K562 (cell line): ENCODE data around the gene ZNF814. TPM values are rescaled to one million over a fixed set of nuclear protein-coding genes. Genes with fewer than 3 reads are reported as not detected.

Source experiments
- CREM ChIP-seq: IDR thresholded peaks from 2 replicates; pipeline ENCODE4 v1.6.1; 2014; ENCODE audit warnings: antibody characterized with exemption, low read depth
- FOXA1 ChIP-seq: fragments of 450-650 bp; IDR thresholded peaks from 2 replicates; pipeline ENCODE4 v1.6.1; 2016; ENCODE audit warnings: mild to moderate bottlenecking, borderline replicate concordance
- HDAC2 ChIP-seq: fragments of 450-650 bp; IDR thresholded peaks from 2 replicates; pipeline ENCODE4 v1.6.1; 2016; ENCODE audit warnings: mild to moderate bottlenecking
- KLF1 ChIP-seq: fragments of 450-650 bp; IDR thresholded peaks from 2 replicates; pipeline ENCODE4 v1.6.1; 2016; ENCODE audit warnings: missing genetic modification characterization, missing compliant biosample characterization
- NFIX ChIP-seq: fragments of 250-450 bp; sonication (Bioruptor Pico); IDR thresholded peaks from 2 replicates; pipeline ENCODE4 v1.4.0; 2020; ENCODE audit warnings: low read depth, mild to moderate bottlenecking, moderate library complexity
- NFYB ChIP-seq: IDR thresholded peaks from 2 replicates; pipeline ENCODE4 v1.6.1; 2011; ENCODE audit warnings: mild to moderate bottlenecking, moderate library complexity; ENCODE audit not compliant: insufficient read length; ENCODE audit errors: extremely low read depth
- POLR2AphosphoS5 ChIP-seq: IDR thresholded peaks from 2 replicates; pipeline ENCODE4 v1.6.1; 2011; ENCODE audit warnings: mild to moderate bottlenecking, low read depth, low read length, moderate library complexity; ENCODE audit not compliant: control insufficient read depth, insufficient read depth
- RBM25 ChIP-seq: fragments of 200-400 bp; formaldehyde crosslinking; IDR thresholded peaks from 2 replicates; pipeline ENCODE4 v1.6.1; 2018; ENCODE audit warnings: low read length, low read depth, moderate library complexity; ENCODE audit not compliant: severe bottlenecking
- TFAM ChIP-seq: fragments of 250-450 bp; sonication (Bioruptor Pico); conservative IDR thresholded peaks from 2 replicates; pipeline ENCODE4 v1.5.0; 2021; ENCODE audit warnings: mild to moderate bottlenecking, moderate library complexity
- WHSC1 ChIP-seq: IDR thresholded peaks from one replicate; pipeline ENCODE4 v1.6.1; 2012; ENCODE audit warnings: low read length, control low read depth, inconsistent platforms
- ZNF143 ChIP-seq: sonication (generic); formaldehyde crosslinking; IDR thresholded peaks from 2 replicates; pipeline ENCODE4 v1.9.0; 2022; ENCODE audit warnings: mild to moderate bottlenecking, missing genetic modification reagents
- polyA plus RNA-seq, 8 experiments: library from polyadenylated mRNA; depleted of rRNA in 4 of 8; stranded (reverse) in 5 of 8; unstranded in 3 of 8; fragments of >200 nt; fragmentation: Nextera tagmentation in 2 of 8; fragmentation: Illumina TruSeq in 1 of 8; extraction: Ambion mirVana in 2 of 8; extraction: Trizol in 1 of 8; gene quantifications; 2 replicates each; pipeline versions ENCODE4 v1.2.1 to v1.2.3, GENCODE V29; 2011 to 2014; ENCODE audit warnings: inconsistent platforms in 1 of 8, missing spikeins in 1 of 8
- total RNA-seq, 7 experiments: library from RNA; depleted of rRNA in 6 of 7; stranded (reverse); fragments of >200 nt in 6 of 7; fragmentation: Illumina TruSeq in 2 of 7; extraction: Trizol in 2 of 7; gene quantifications; 2 replicates each; pipeline versions ENCODE4 v1.2.1 to v1.2.3, GENCODE V29; 2011 to 2021; ENCODE audit warnings: low replicate concordance in 1 of 7
- TF ChIP-seq, protein P1 (sequence below), 2 experiments: fragments of 450-650 bp; conservative IDR thresholded peaks; 2 replicates each; pipeline ENCODE4 v1.6.1; 2017; ENCODE audit warnings: mild to moderate bottlenecking in 2 of 2, moderate library complexity in 2 of 2
- TF ChIP-seq, protein P2 (sequence below), 2 experiments: IDR thresholded peaks in 1 of 2; conservative IDR thresholded peaks in 1 of 2; 2 replicates each; pipeline ENCODE4 v1.6.1; 2016; ENCODE audit warnings: low read depth in 2 of 2, mild to moderate bottlenecking in 1 of 2, missing compliant biosample characterization in 1 of 2, missing genetic modification characterization in 1 of 2, moderate library complexity in 1 of 2
- TF ChIP-seq, protein P3 (sequence below): sonication (generic); formaldehyde crosslinking; IDR thresholded peaks from 2 replicates; pipeline ENCODE4 v1.8.1; 2022; ENCODE audit warnings: missing genetic modification reagents
- TF ChIP-seq, protein P4 (sequence below): sonication (generic); formaldehyde crosslinking; IDR thresholded peaks from 2 replicates; pipeline ENCODE4 v1.8.0; 2022; ENCODE audit warnings: mild to moderate bottlenecking, missing genetic modification reagents, borderline replicate concordance
- TF ChIP-seq, protein P5 (sequence below): fragments of 450-650 bp; formaldehyde crosslinking; IDR thresholded peaks from 2 replicates; pipeline ENCODE4 v1.4.0; 2022; ENCODE audit warnings: missing genetic modification characterization

Gene ZNF814
- total and polyA plus RNA-seq, 9 of the 15 experiments (the other 6 are each of a cell fraction or from before 2014, with no cell fraction given), result 0.42 to 3.5 (median 1.9) TPM

DNA sequence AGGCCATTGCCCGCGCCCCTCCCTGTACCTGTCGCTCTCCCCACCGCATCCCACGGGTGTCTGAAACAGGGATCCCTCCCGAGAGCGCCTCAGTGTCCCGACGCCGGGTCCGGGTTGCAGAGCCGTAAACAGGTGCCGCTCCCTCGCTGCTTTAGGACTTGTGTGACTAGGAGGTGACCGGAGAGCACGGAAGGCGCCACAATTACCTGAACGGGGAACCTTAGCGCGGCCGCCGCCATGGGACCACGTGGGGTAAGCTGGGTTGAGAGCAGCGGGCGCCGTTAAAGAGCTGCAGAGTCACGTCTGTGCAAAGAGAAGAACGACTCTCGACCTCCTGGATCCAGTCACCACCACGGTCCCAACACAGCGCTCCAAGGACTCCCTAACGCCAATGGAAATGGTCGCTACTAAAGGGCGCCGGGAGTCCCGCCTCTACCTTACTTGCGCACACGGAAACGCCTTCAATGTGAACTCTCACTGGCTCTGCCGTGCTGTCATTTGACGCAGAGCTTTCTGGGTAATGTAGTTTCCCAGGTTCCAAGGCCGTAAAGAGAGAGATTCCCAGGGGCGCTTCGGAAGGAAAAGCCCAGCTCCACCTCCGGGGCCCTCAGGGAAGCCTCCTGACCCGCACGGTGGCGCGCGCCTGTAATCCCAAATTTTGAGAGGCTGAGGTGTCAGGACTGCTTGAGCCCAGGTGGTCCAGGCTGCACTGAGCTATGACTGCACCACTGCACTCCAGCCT is 74.2 kb downstream of the ZNF814 start, which contains the start of gene ZNF552 (continued):
- TF ChIP-seq, protein P1, sequence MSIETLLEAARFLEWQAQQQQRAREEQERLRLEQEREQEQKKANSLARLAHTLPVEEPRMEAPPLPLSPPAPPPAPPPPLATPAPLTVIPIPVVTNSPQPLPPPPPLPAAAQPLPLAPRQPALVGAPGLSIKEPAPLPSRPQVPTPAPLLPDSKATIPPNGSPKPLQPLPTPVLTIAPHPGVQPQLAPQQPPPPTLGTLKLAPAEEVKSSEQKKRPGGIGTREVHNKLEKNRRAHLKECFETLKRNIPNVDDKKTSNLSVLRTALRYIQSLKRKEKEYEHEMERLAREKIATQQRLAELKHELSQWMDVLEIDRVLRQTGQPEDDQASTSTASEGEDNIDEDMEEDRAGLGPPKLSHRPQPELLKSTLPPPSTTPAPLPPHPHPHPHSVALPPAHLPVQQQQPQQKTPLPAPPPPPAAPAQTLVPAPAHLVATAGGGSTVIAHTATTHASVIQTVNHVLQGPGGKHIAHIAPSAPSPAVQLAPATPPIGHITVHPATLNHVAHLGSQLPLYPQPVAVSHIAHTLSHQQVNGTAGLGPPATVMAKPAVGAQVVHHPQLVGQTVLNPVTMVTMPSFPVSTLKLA (conservative IDR thresholded peaks at IDR 0.05), result peak; percentile 68 to 83
- TF ChIP-seq TFAM (CRISPR knock-in tag), result no peak
- peak; percentile 75; the same call in 1 of the 2 replicates for TF ChIP-seq POLR2AphosphoS5
- no peak for TF ChIP-seq NFIX (CRISPR knock-in tag)
- no peak for TF ChIP-seq WHSC1
- peak; percentile 47 for TF ChIP-seq RBM25
- TF ChIP-seq ZNF143 (CRISPR knock-in tag), result peak; percentile 92
- no peak for TF ChIP-seq KLF1 (tag)
- TF ChIP-seq, protein P2, sequence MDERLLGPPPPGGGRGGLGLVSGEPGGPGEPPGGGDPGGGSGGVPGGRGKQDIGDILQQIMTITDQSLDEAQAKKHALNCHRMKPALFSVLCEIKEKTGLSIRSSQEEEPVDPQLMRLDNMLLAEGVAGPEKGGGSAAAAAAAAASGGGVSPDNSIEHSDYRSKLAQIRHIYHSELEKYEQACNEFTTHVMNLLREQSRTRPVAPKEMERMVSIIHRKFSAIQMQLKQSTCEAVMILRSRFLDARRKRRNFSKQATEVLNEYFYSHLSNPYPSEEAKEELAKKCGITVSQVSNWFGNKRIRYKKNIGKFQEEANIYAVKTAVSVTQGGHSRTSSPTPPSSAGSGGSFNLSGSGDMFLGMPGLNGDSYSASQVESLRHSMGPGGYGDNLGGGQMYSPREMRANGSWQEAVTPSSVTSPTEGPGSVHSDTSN (CRISPR knock-in tag; IDR thresholded peaks at IDR 0.05; ENCODE audit: low read depth), result peak; percentile 38; the same call in 1 of the 2 replicates
- TF ChIP-seq, protein P2 (tag; conservative IDR thresholded peaks at IDR 0.05; ENCODE audit: low read depth), result peak; percentile 99
- no peak for TF ChIP-seq FOXA1
- TF ChIP-seq, protein P3, sequence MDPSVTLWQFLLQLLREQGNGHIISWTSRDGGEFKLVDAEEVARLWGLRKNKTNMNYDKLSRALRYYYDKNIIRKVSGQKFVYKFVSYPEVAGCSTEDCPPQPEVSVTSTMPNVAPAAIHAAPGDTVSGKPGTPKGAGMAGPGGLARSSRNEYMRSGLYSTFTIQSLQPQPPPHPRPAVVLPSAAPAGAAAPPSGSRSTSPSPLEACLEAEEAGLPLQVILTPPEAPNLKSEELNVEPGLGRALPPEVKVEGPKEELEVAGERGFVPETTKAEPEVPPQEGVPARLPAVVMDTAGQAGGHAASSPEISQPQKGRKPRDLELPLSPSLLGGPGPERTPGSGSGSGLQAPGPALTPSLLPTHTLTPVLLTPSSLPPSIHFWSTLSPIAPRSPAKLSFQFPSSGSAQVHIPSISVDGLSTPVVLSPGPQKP (CRISPR knock-in tag), result no peak
- peak; percentile 90 for TF ChIP-seq CREM
- TF ChIP-seq NFYB, result peak; percentile 56
- TF ChIP-seq, protein P4, sequence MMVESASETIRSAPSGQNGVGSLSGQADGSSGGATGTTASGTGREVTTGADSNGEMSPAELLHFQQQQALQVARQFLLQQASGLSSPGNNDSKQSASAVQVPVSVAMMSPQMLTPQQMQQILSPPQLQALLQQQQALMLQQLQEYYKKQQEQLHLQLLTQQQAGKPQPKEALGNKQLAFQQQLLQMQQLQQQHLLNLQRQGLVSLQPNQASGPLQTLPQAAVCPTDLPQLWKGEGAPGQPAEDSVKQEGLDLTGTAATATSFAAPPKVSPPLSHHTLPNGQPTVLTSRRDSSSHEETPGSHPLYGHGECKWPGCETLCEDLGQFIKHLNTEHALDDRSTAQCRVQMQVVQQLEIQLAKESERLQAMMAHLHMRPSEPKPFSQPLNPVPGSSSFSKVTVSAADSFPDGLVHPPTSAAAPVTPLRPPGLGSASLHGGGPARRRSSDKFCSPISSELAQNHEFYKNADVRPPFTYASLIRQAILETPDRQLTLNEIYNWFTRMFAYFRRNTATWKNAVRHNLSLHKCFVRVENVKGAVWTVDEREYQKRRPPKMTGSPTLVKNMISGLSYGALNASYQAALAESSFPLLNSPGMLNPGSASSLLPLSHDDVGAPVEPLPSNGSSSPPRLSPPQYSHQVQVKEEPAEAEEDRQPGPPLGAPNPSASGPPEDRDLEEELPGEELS (CRISPR knock-in tag), result peak; percentile 78; the same call in 1 of the 2 replicates
- 0 out of 2 replicates have a peak, but pooled peaks have one; percentile 33 for TF ChIP-seq HDAC2
- TF ChIP-seq, protein P5, sequence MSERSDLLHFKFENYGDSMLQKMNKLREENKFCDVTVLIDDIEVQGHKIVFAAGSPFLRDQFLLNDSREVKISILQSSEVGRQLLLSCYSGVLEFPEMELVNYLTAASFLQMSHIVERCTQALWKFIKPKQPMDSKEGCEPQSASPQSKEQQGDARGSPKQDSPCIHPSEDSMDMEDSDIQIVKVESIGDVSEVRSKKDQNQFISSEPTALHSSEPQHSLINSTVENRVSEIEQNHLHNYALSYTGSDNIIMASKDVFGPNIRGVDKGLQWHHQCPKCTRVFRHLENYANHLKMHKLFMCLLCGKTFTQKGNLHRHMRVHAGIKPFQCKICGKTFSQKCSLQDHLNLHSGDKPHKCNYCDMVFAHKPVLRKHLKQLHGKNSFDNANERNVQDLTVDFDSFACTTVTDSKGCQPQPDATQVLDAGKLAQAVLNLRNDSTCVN (CRISPR knock-in tag), result 0 out of 2 replicates have a peak, but pooled peaks have one; percentile 24
